CD4-positive, CD25-positive, alpha-beta regulatory T cell (primary cell): Measurements from ENCODE around the gene PIM1. TPM values are rescaled to one million over a fixed set of nuclear protein-coding genes. Genes with fewer than 3 reads are reported as not detected.
"Not testable (repeated sequence)": the region's sequence is repeated elsewhere in the genome, so short reads cannot be mapped to it uniquely, and the experiment has no call there.

Source experiments
- ATAC-seq, 2 donors: fragments of 150-1000 bp; cut with Tn5 transposase; one replicate each; pipeline ENCODE4 v1.10.0; 2021; ENCODE audit warnings: low read depth in 2 of 2, moderate number of reproducible peaks in 2 of 2, moderate library complexity in 1 of 2
- DNase-seq, 3 donors: peaks; one replicate each; pipeline versions ENCODE4 v3.0.0 to v3.0.0-alpha.2; 2012 to 2022; ENCODE audit warnings: mixed read lengths in 1 of 3
- H3K27ac ChIP-seq: one replicate; pipeline ENCODE4 v1.7.0; 2013; ENCODE audit warnings: mild to moderate bottlenecking, low read length; ENCODE audit not compliant: insufficient read depth, poor library complexity, severe bottlenecking
- H3K27me3 ChIP-seq: one replicate; pipeline ENCODE4 v1.7.0; 2013; ENCODE audit warnings: low read length; ENCODE audit not compliant: control insufficient read depth, insufficient read depth
- H3K36me3 ChIP-seq: one replicate; pipeline ENCODE4 v1.7.0; 2013; ENCODE audit warnings: mild to moderate bottlenecking, low read length, moderate library complexity; ENCODE audit not compliant: control insufficient read depth, insufficient read depth
- H3K4me1 ChIP-seq: 2 replicates; pipeline ENCODE4 v1.7.0; 2013; ENCODE audit warnings: mild to moderate bottlenecking, low read length; ENCODE audit not compliant: insufficient read depth, control insufficient read depth, poor library complexity, severe bottlenecking
- H3K4me3 ChIP-seq: one replicate; pipeline ENCODE4 v1.7.0; 2013; ENCODE audit warnings: low read depth, mild to moderate bottlenecking, low read length, moderate library complexity
- H3K9me3 ChIP-seq, 2 experiments: 1 replicate in 1 of 2; 2 replicates in 1 of 2; pipeline ENCODE4 v1.7.0; 2013; ENCODE audit warnings: low read length in 2 of 2, mild to moderate bottlenecking in 1 of 2, moderate library complexity in 1 of 2; ENCODE audit not compliant: control insufficient read depth in 2 of 2
- H3K27ac Mint-ChIP-seq, 3 donors: one replicate each; pipeline ENCODE4 v1.8.0; 2020 to 2022; ENCODE audit warnings: mild to moderate bottlenecking in 3 of 3, mixed read lengths in 3 of 3, moderate library complexity in 2 of 3
- H3K27me3 Mint-ChIP-seq: one replicate; pipeline ENCODE4 v1.8.0; 2022; ENCODE audit warnings: mild to moderate bottlenecking, mixed read lengths
- H3K36me3 Mint-ChIP-seq: one replicate; pipeline ENCODE4 v1.8.0; 2020; ENCODE audit warnings: mixed read lengths
- H3K4me1 Mint-ChIP-seq, 4 donors: one replicate each; pipeline ENCODE4 v1.8.0; 2020 to 2022; ENCODE audit warnings: mixed read lengths in 4 of 4, mild to moderate bottlenecking in 1 of 4
- H3K4me3 Mint-ChIP-seq, 4 donors: one replicate each; pipeline ENCODE4 v1.8.0; 2020 to 2022; ENCODE audit warnings: mild to moderate bottlenecking in 4 of 4, mixed read lengths in 4 of 4, moderate library complexity in 3 of 4
- H3K9me3 Mint-ChIP-seq, 7 donors: one replicate each; pipeline ENCODE4 v1.8.0; 2020 to 2022; ENCODE audit warnings: mixed read lengths in 7 of 7, mild to moderate bottlenecking in 3 of 7, moderate library complexity in 2 of 7
- polyA plus RNA-seq, 4 donors: library from polyadenylated mRNA; unstranded; fragments of 300-500 nt; fragmentation: Illumina TruSeq; gene quantifications; one replicate each; pipeline ENCODE4 v1.2.3, GENCODE V29; 2021
- total RNA-seq: library from RNA; stranded (reverse); gene quantifications from one replicate; pipeline ENCODE4 v1.2.3, GENCODE V29; 2022

PIM1 gene
- total and polyA plus RNA-seq, 5 donors from 2014 or later, result 105 to 161 (median 130) TPM

GRCh38 chr6:37194886-37195285, 24.9 kb downstream of the PIM1 start:
- Mint-ChIP-seq H3K4me3 (peak overlapping the region in 1 of 4 donors; percentile 14), H3K4me1 (peaks cover 5 to 24% (median 14%) of the 10 kb centered on the region in 4 donors), H3K27ac (peak overlapping the region in 2 of 3 donors; percentile 59 to 78)
- H3K9me3 ChIP-seq, H3K36me3 ChIP-seq, H3K27me3 ChIP-seq, H3K4me3 ChIP-seq, H3K27me3 Mint-ChIP-seq, ATAC-seq, H3K27ac ChIP-seq, H3K36me3 Mint-ChIP-seq, H3K9me3 Mint-ChIP-seq, H3K4me1 ChIP-seq: not testable (repeated sequence)
- peak in 1 of 3 donors; percentile 71 for DNase-seq

DNA sequence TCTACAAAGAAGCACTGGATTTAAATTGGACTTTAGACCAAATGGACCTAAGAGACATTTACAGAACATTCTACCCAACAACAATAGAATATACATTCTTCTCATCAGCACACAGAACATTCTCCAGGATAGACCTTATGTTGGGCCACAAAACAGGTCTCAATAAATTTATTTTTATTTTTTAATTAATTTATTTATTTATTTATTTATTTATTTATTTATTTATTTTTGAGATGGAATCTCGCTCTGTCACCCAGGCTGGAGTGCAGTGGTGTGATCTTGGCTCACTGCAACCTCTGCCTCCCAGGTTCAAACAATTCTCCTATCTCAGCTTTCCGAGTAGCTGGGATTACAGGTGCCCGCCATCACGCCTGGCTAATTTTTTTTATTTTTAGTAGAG, 26.5 kb downstream of the PIM1 start:
- H3K27me3 ChIP-seq, H3K4me3 Mint-ChIP-seq, DNase-seq, H3K27ac ChIP-seq, H3K27ac Mint-ChIP-seq, ATAC-seq, H3K9me3 Mint-ChIP-seq, H3K4me3 ChIP-seq, H3K4me1 ChIP-seq, H3K27me3 Mint-ChIP-seq, H3K36me3 ChIP-seq, H3K9me3 ChIP-seq, H3K36me3 Mint-ChIP-seq: not testable (repeated sequence)
- peaks cover 5 to 23% (median 13%) of the 10 kb centered on the region in 4 donors for H3K4me1 Mint-ChIP-seq

GRCh38 chr6:37200085-37200484, 30.1 kb downstream of the PIM1 start:
- no peaks in the 10 kb centered on the region for H3K9me3 ChIP-seq
- Mint-ChIP-seq H3K4me1 (peaks cover 10 to 31% (median 13%) of the 10 kb centered on the region in 4 donors), H3K9me3 (no peaks in the 10 kb centered on the region), H3K4me3 (no peak overlapping the region), H3K27me3 (no peaks in the 10 kb centered on the region), H3K36me3 (no peaks in the 10 kb centered on the region), H3K27ac (peak overlapping the region in 1 of 3 donors; percentile 59)
- H3K27me3 ChIP-seq, result no peaks in the 10 kb centered on the region
- DNase-seq (no peak), ATAC-seq (no peak)
- peaks cover 12% of the 10 kb centered on the region for H3K4me1 ChIP-seq
- no peaks in the 10 kb centered on the region for H3K36me3 ChIP-seq
- H3K4me3 ChIP-seq, result no peak overlapping the region
- no peak overlapping the region for H3K27ac ChIP-seq

GRCh38 chr6:37201726-37202125, 31.8 kb downstream of the PIM1 start:
- ATAC-seq (no peak), DNase-seq (no peak)
- Mint-ChIP-seq H3K4me3 (no peak overlapping the region), H3K4me1 (peaks cover 10 to 35% (median 13%) of the 10 kb centered on the region in 4 donors), H3K9me3 (no peaks in the 10 kb centered on the region), H3K27me3 (no peaks in the 10 kb centered on the region), H3K27ac (peak overlapping the region in 1 of 3 donors; percentile 31), H3K36me3 (no peaks in the 10 kb centered on the region)
- Histone ChIP-seq H3K27me3 (no peaks in the 10 kb centered on the region), H3K27ac (no peak overlapping the region), H3K36me3 (no peaks in the 10 kb centered on the region), H3K4me3 (no peak overlapping the region), H3K4me1 (peaks cover 12% of the 10 kb centered on the region), H3K9me3 (no peaks in the 10 kb centered on the region)

- Mint-ChIP-seq H3K4me3 (peak overlapping the region in 3 of 4 donors; percentile 0 to 20 (median 0)), H3K4me1 (peaks cover 11 to 47% (median 21%) of the 10 kb centered on the region in 4 donors), H3K27me3 (no peaks in the 10 kb centered on the region), H3K27ac (peak overlapping the region; percentile 16 to 72 (median 72)), H3K9me3 (no peaks in the 10 kb centered on the region), H3K36me3 (no peaks in the 10 kb centered on the region)
- Histone ChIP-seq H3K9me3 (no peaks in the 10 kb centered on the region), H3K36me3 (no peaks in the 10 kb centered on the region), H3K27me3 (no peaks in the 10 kb centered on the region), H3K27ac (no peak overlapping the region), H3K4me1 (peaks cover 19% of the 10 kb centered on the region), H3K4me3 (no peak overlapping the region)
- DNase-seq (peak in 1 of 3 donors; percentile 52), ATAC-seq (peak; percentile 73 to 80)
Observed at GRCh38 chr6:37202788-37203491, 33.0 kb downstream of the PIM1 start.

DNA sequence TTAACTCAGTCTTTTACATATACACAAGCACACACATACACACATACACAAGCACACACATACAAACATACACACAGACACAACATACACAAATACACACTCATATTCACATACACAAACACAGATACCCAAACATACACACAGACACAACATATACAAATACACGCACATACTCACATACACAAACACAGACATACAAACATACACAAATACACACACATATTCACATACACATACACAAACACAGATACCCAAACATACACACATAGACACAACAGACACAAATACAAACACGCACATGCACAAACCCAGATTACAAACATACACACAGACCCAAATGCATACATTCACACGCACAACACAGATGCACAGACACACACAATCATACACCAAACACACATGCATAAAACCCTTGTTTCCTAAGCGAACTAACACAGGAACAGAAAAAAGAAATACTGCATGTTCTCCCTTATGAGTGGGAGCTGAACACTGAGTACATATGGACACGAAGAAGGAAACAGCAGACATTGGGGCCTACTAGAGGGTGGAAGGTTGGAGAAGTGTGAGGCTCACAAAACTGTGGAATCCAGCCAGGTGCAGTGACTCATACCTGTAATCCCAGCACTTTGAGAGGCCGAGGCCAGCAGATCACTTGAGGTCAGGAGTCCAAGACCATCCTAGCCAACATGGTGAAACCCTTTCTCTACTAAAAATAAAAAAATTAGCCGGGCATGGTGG, 34.2 kb downstream of the PIM1 start:
- peaks cover 29% of the 10 kb centered on the region for H3K4me1 ChIP-seq
- Mint-ChIP-seq H3K4me1 (peaks cover 15 to 55% (median 26%) of the 10 kb centered on the region in 4 donors), H3K36me3 (no peaks in the 10 kb centered on the region), H3K27me3 (peaks cover 4% of the 10 kb centered on the region), H3K4me3 (no peak overlapping the region), H3K27ac (peak overlapping the region; percentile 16 to 67 (median 42)), H3K9me3 (no peaks in the 10 kb centered on the region)
- ATAC-seq (no peak), DNase-seq (no peak)
- no peaks in the 10 kb centered on the region for H3K9me3 ChIP-seq
- H3K27ac ChIP-seq, result no peak overlapping the region
- H3K27me3 ChIP-seq, result no peaks in the 10 kb centered on the region
- no peak overlapping the region for H3K4me3 ChIP-seq
- H3K36me3 ChIP-seq, result no peaks in the 10 kb centered on the region

DNA sequence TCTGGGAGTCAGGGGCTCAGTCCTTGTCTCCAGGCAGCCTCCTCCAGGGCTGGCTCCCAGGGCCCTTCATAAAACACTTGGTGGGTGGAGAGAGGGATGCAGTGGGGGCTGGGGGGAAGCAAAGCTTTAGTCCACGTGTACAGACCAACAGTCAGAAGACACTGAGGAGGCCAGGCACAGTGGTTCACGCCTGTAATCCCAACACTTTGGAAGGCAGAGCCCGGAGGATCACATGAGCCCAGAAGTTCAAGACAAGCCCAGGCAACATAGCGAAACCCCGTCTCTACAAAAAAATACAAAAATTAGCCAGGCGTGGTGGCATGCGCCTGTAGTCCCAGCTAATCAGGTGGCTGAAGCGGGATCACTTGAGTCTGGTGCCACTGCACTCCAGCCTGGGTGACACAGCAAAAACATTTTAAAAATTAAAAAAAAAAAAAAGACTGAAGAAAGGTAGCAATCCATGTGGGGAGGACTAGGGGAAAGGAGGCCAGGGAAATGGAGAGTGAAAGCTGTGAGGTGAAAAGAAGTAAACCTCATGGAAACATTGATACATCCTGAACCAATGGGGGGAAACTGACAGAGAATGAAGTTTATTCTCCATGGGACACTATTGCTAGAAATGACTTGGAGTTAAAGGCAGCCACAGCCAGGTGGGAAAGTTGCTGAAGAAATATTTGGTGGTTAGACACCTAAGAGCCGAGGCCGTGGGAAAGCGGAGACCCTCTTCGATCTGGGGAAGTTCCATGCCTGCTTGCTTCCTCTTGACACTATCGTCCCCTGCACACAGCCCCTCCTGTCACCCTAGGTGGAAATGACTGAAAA, 35.4 kb downstream of the PIM1 start:
- Histone ChIP-seq H3K27me3 (no peaks in the 10 kb centered on the region), H3K4me3 (no peak overlapping the region), H3K4me1 (peaks cover 41% of the 10 kb centered on the region), H3K36me3 (no peaks in the 10 kb centered on the region), H3K9me3 (no peaks in the 10 kb centered on the region), H3K27ac (no peak overlapping the region)
- Mint-ChIP-seq H3K4me3 (no peak overlapping the region), H3K4me1 (peaks cover 24 to 66% (median 37%) of the 10 kb centered on the region in 4 donors), H3K27ac (peak overlapping the region; percentile 30 to 92 (median 62)), H3K27me3 (peaks cover 4% of the 10 kb centered on the region), H3K36me3 (no peaks in the 10 kb centered on the region), H3K9me3 (no peaks in the 10 kb centered on the region)
- ATAC-seq, result no peak
- no peak for DNase-seq
